Measurements from ENCODE around the gene PCGF1. TPM values are rescaled to one million over a fixed set of nuclear protein-coding genes. Genes with fewer than 3 reads are reported as not detected.

PCGF1 gene
- total RNA-seq, 2 experiments from 2014 or later, result 11.6 to 13.8 TPM

GRCh38 chr2:74524955-74525716, 17.6 kb upstream of the PCGF1 start:
- Histone ChIP-seq H3K36me3 (ENCODE audit: insufficient read depth, low read length) (peaks cover 29% of the 10 kb centered on the region), H3K4me3 (ENCODE audit: low read length) (no peak overlapping the region), H3K27ac (ENCODE audit: low read depth in 1 of 2, low read length in 2 of 2) (no peak overlapping the region), H3K4me1 (ENCODE audit: insufficient read depth, low read length) (peaks cover 18% of the 10 kb centered on the region), H3K27me3 (ENCODE audit: control insufficient read depth in 1 of 2, insufficient read depth in 2 of 2, low read length in 2 of 2) (peaks cover 7% of the 10 kb centered on the region in 2 experiments), H3K9me3 (ENCODE audit: control insufficient read depth in 1 of 2, insufficient read depth in 1 of 2, low read length in 2 of 2) (peaks cover 0 to 6% of the 10 kb centered on the region in 2 experiments)
- H3K4me3 Mint-ChIP-seq, result no peak overlapping the region
- no peak overlapping the region for H3K27ac Mint-ChIP-seq
- H3K9me3 Mint-ChIP-seq, result no peaks in the 10 kb centered on the region
- H3K36me3 Mint-ChIP-seq (ENCODE audit: low read depth), result peaks cover 44% of the 10 kb centered on the region
- H3K4me1 Mint-ChIP-seq (ENCODE audit: low read depth), result peaks cover 22% of the 10 kb centered on the region
- no peak for DNase-seq
- ATAC-seq (ENCODE audit: poor library complexity), result no peak
- ChIA-PET CTCF (no interaction called here), POLR2A (interaction anchor here (1.9 kb wide), 1 partner anchor 9 kb away, joined by 5 read pairs; no protein-coding TSS in a partner anchor)
- TF ChIP-seq CTCF (IDR thresholded peaks at IDR 0.05), result no peak
- intact Hi-C loops (cut with DNase I, micrococcal nuclease), result no loop called here
- H3K27me3 Mint-ChIP-seq, result peaks cover 25% of the 10 kb centered on the region

GRCh38 chr2:74524005-74524404, 16.5 kb upstream of the PCGF1 start:
- no peak overlapping the region for H3K4me3 Mint-ChIP-seq
- Histone ChIP-seq H3K4me1 (ENCODE audit: insufficient read depth, low read length) (peaks cover 15% of the 10 kb centered on the region), H3K27ac (ENCODE audit: low read depth in 1 of 2, low read length in 2 of 2) (no peak overlapping the region), H3K4me3 (ENCODE audit: low read length) (no peak overlapping the region), H3K9me3 (ENCODE audit: control insufficient read depth in 1 of 2, insufficient read depth in 1 of 2, low read length in 2 of 2) (peaks cover 0 to 6% of the 10 kb centered on the region in 2 experiments), H3K36me3 (ENCODE audit: insufficient read depth, low read length) (peaks cover 29% of the 10 kb centered on the region), H3K27me3 (ENCODE audit: control insufficient read depth in 1 of 2, insufficient read depth in 2 of 2, low read length in 2 of 2) (peaks cover 16 to 18% of the 10 kb centered on the region in 2 experiments)
- H3K9me3 Mint-ChIP-seq, result no peaks in the 10 kb centered on the region
- DNase-seq, result no peak
- H3K4me1 Mint-ChIP-seq (ENCODE audit: low read depth), result peaks cover 21% of the 10 kb centered on the region
- peaks cover 36% of the 10 kb centered on the region for H3K27me3 Mint-ChIP-seq
- no peak for TF ChIP-seq CTCF (IDR thresholded peaks at IDR 0.05)
- CTCF ChIA-PET, result interaction anchor here (1.0 kb wide), 1 partner anchor 41 kb away, joined by 3 read pairs; the partner anchor contains the start of genes CCDC142 and TTC31
- peaks cover 40% of the 10 kb centered on the region for H3K36me3 Mint-ChIP-seq (ENCODE audit: low read depth)
- no peak for ATAC-seq (ENCODE audit: poor library complexity)
- H3K27ac Mint-ChIP-seq, result no peak overlapping the region
- intact Hi-C loops (cut with DNase I, micrococcal nuclease), result no loop called here
- POLR2A ChIA-PET, result interaction anchor here (0.9 kb wide), 1 partner anchor 17 kb away, joined by 3 read pairs; the partner anchor contains the start of gene PCGF1

- H3K4me1 Mint-ChIP-seq (ENCODE audit: low read depth), result peaks cover 6% of the 10 kb centered on the region
- H3K4me1 ChIP-seq (ENCODE audit: insufficient read depth, low read length), result peaks cover 5% of the 10 kb centered on the region
- H3K9me3 ChIP-seq (ENCODE audit: control insufficient read depth in 1 of 2, insufficient read depth in 1 of 2, low read length in 2 of 2), result peaks cover 0 to 6% of the 10 kb centered on the region in 2 experiments
- no peak for TF ChIP-seq CTCF (IDR thresholded peaks at IDR 0.05)
- H3K27ac Mint-ChIP-seq, result no peak overlapping the region
- H3K4me3 Mint-ChIP-seq, result no peak overlapping the region
- peaks cover 51% of the 10 kb centered on the region for H3K27me3 Mint-ChIP-seq
- peaks cover 19% of the 10 kb centered on the region for H3K36me3 ChIP-seq (ENCODE audit: insufficient read depth, low read length)
- intact Hi-C loops (cut with DNase I, micrococcal nuclease), result no loop called here
- peaks cover 25% of the 10 kb centered on the region for H3K36me3 Mint-ChIP-seq (ENCODE audit: low read depth)
- CTCF ChIA-PET, result no interaction called here
- ATAC-seq (ENCODE audit: poor library complexity) (no peak), DNase-seq (no peak)
- POLR2A ChIA-PET, result no interaction called here
- peaks cover 29 to 33% of the 10 kb centered on the region in 2 experiments for H3K27me3 ChIP-seq (ENCODE audit: control insufficient read depth in 1 of 2, insufficient read depth in 2 of 2, low read length in 2 of 2)
- no peak overlapping the region for H3K4me3 ChIP-seq (ENCODE audit: low read length)
- H3K27ac ChIP-seq (ENCODE audit: low read depth in 1 of 2, low read length in 2 of 2), result no peak overlapping the region
- H3K9me3 Mint-ChIP-seq, result no peaks in the 10 kb centered on the region
Observed at GRCh38 chr2:74522516-74522915, 15.0 kb upstream of the PCGF1 start.

Measured in CD4-positive, alpha-beta T cell (primary cell).